K562 (cell line): ENCODE results near the gene UCHL5. TPM values are rescaled to one million over a fixed set of nuclear protein-coding genes. Genes with fewer than 3 reads are reported as not detected.

Experiments
- BRD9 ChIP-seq: fragments of 450-650 bp; IDR thresholded peaks from 2 replicates; pipeline ENCODE4 v1.6.1; 2018; ENCODE audit warnings: low read depth; ENCODE audit not compliant: partially characterized antibody
- CHD7 ChIP-seq: fragments of 200-600 bp; sonication (generic); IDR thresholded peaks from one replicate; pipeline ENCODE4 v1.6.1; 2012; ENCODE audit warnings: mild to moderate bottlenecking, low read depth, low read length, inconsistent platforms
- E2F3 ChIP-seq: fragments of 250-450 bp; sonication (Bioruptor Pico); IDR thresholded peaks from 2 replicates; pipeline ENCODE4 v1.4.0; 2020; ENCODE audit warnings: mild to moderate bottlenecking
- FOXJ2 ChIP-seq: fragments of 200-800 bp; sonication (Bioruptor generic); IDR thresholded peaks from 2 replicates; pipeline ENCODE4 v1.6.1; 2016; ENCODE audit warnings: missing genetic modification characterization, missing compliant biosample characterization
- LCOR ChIP-seq: sonication (generic); formaldehyde crosslinking; IDR thresholded peaks from 2 replicates; pipeline ENCODE4 v1.8.0; 2022; ENCODE audit warnings: mild to moderate bottlenecking, missing genetic modification reagents
- MEF2D ChIP-seq: conservative IDR thresholded peaks from 2 replicates; pipeline ENCODE4 v1.6.1; 2016; ENCODE audit warnings: low read depth, missing genetic modification characterization, missing compliant biosample characterization
- NR1H2 ChIP-seq: sonication (generic); formaldehyde crosslinking; IDR thresholded peaks from 2 replicates; pipeline ENCODE4 v1.4.0; 2020; ENCODE audit warnings: mild to moderate bottlenecking, missing genetic modification reagents
- TAF9B ChIP-seq: fragments of 450-650 bp; IDR thresholded peaks from 2 replicates; pipeline ENCODE4 v1.6.1; 2018; ENCODE audit warnings: mild to moderate bottlenecking; ENCODE audit not compliant: partially characterized antibody
- TCFL5 ChIP-seq: fragments of 250-450 bp; sonication (Bioruptor Pico); conservative IDR thresholded peaks from 2 replicates; pipeline ENCODE4 v1.6.1; 2021; ENCODE audit warnings: mild to moderate bottlenecking, moderate library complexity, matching md5 sums
- ZNF253 ChIP-seq: fragments of 250-450 bp; sonication (Bioruptor Pico); conservative IDR thresholded peaks from 2 replicates; pipeline ENCODE4 v1.6.1; 2021; ENCODE audit warnings: mild to moderate bottlenecking
- ZNF695 ChIP-seq: fragments of 450-650 bp; formaldehyde crosslinking; IDR thresholded peaks from 2 replicates; pipeline ENCODE4 v1.4.0; 2020; ENCODE audit warnings: mild to moderate bottlenecking, moderate library complexity
- polyA plus RNA-seq, 8 experiments: library from polyadenylated mRNA; depleted of rRNA in 4 of 8; stranded (reverse) in 5 of 8; unstranded in 3 of 8; fragments of >200 nt; fragmentation: Nextera tagmentation in 2 of 8; fragmentation: Illumina TruSeq in 1 of 8; extraction: Ambion mirVana in 2 of 8; extraction: Trizol in 1 of 8; gene quantifications; 2 replicates each; pipeline versions ENCODE4 v1.2.1 to v1.2.3, GENCODE V29; 2011 to 2014; ENCODE audit warnings: inconsistent platforms in 1 of 8, missing spikeins in 1 of 8
- total RNA-seq, 7 experiments: library from RNA; depleted of rRNA in 6 of 7; stranded (reverse); fragments of >200 nt in 6 of 7; fragmentation: Illumina TruSeq in 2 of 7; extraction: Trizol in 2 of 7; gene quantifications; 2 replicates each; pipeline versions ENCODE4 v1.2.1 to v1.2.3, GENCODE V29; 2011 to 2021; ENCODE audit warnings: low replicate concordance in 1 of 7
- TF ChIP-seq, protein P1 (sequence below): fragments of 250-450 bp; sonication (Bioruptor Pico); IDR thresholded peaks from 2 replicates; pipeline ENCODE4 v1.5.1; 2021; ENCODE audit warnings: mild to moderate bottlenecking
- TF ChIP-seq, protein P2 (sequence below): fragments of 200-800 bp; sonication (Bioruptor generic); IDR thresholded peaks from 2 replicates; pipeline ENCODE4 v1.6.1; 2017; ENCODE audit warnings: missing genetic modification characterization, missing compliant biosample characterization

The UCHL5 gene
- total and polyA plus RNA-seq, 9 of the 15 experiments (the other 6 are each of a cell fraction or from before 2014, with no cell fraction given): 61.0 to 206 (median 122) TPM

DNA sequence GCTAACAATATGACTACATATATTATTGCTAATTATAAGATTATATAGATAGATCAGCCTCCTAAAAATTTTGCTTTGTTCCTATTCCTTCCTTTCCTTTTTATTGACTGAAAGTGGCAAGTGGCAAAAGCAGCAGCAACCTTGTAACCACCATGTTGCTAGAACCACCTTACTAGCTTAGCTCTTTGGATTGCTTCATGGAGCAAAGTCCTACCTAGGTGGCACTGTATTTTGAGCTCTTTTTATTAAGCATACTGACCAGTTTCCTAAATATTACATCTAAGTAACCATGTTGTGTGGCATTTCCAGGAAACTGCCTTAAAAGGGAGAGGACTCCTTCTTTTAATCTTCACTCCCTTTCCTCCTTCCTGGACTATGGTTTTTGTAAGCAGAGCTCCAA lies 90.8 kb downstream of the UCHL5 start (continued):
- TF ChIP-seq CHD7 (no peak), FOXJ2 (tag) (no peak), LCOR (CRISPR knock-in tag) (no peak), NR1H2 (CRISPR knock-in tag) (no peak), ZNF695 (CRISPR knock-in tag) (no peak), TAF9B (no peak), BRD9 (no peak), ZNF253 (no peak), TCFL5 (CRISPR knock-in tag) (no peak), E2F3 (CRISPR knock-in tag) (no peak), MEF2D (tag) (no peak)
- TF ChIP-seq, protein P1, sequence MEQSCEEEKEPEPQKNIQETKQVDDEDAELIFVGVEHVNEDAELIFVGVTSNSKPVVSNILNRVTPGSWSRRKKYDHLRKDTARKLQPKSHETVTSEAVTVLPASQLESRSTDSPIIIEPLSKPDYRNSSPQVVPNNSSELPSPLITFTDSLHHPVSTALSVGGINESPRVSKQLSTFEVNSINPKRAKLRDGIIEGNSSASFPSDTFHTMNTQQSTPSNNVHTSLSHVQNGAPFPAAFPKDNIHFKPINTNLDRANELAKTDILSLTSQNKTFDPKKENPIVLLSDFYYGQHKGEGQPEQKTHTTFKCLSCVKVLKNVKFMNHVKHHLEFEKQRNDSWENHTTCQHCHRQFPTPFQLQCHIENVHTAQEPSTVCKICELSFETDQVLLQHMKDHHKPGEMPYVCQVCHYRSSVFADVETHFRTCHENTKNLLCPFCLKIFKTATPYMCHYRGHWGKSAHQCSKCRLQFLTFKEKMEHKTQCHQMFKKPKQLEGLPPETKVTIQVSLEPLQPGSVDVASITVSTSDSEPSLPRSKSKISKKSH (CRISPR knock-in tag): no peak
- TF ChIP-seq, protein P2, sequence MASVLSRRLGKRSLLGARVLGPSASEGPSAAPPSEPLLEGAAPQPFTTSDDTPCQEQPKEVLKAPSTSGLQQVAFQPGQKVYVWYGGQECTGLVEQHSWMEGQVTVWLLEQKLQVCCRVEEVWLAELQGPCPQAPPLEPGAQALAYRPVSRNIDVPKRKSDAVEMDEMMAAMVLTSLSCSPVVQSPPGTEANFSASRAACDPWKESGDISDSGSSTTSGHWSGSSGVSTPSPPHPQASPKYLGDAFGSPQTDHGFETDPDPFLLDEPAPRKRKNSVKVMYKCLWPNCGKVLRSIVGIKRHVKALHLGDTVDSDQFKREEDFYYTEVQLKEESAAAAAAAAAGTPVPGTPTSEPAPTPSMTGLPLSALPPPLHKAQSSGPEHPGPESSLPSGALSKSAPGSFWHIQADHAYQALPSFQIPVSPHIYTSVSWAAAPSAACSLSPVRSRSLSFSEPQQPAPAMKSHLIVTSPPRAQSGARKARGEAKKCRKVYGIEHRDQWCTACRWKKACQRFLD (CRISPR knock-in tag): no peak
